ENCODE results near the gene PLCB1. TPM values are rescaled to one million over a fixed set of nuclear protein-coding genes. Genes with fewer than 3 reads are reported as not detected.
A peak's percentile ranks its signal among the peaks of the same experiment; 100 is the strongest.
"Not testable (repeated sequence)": the region's sequence is repeated elsewhere in the genome, so short reads cannot be mapped to it uniquely, and the experiment has no call there.

Gene PLCB1
- total RNA-seq, 2 donors from 2014 or later: 1.8 to 3.0 TPM

DNA sequence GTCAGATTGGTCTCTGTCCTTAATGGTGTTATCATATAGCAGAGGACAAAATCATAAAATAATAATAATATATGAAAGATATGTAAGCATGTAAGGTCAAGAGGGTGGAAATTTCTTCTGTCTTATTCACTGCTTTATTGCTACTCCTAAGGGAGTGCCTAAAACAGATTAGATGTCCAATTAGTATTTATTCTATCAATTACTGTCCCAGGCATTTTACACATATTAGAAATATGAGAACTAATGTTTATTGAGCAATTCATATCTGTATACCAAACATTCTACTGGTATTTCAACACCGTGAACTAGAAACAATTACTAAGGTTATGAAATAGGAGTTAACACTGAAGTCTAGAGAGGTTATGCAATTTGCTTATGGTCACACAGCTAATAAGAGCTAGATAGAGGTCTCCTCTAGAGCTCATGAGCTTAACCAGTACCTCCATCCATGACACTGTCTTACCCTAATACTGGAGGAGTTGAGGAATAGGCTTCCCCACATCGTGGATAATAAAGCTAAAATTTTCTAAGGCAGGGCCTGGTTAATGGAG lies 302.3 kb downstream of the PLCB1 start:
- no peaks in the 10 kb centered on the region for H3K4me1 Mint-ChIP-seq
- H3K9me3 Mint-ChIP-seq: no peaks in the 10 kb centered on the region
- no peaks in the 10 kb centered on the region for H3K36me3 Mint-ChIP-seq (ENCODE audit: low read depth)
- no peaks in the 10 kb centered on the region for H3K27me3 Mint-ChIP-seq
- no peak overlapping the region for H3K27ac Mint-ChIP-seq
- ATAC-seq (replicated peaks): no peak
- no peak overlapping the region for H3K4me3 Mint-ChIP-seq

DNA sequence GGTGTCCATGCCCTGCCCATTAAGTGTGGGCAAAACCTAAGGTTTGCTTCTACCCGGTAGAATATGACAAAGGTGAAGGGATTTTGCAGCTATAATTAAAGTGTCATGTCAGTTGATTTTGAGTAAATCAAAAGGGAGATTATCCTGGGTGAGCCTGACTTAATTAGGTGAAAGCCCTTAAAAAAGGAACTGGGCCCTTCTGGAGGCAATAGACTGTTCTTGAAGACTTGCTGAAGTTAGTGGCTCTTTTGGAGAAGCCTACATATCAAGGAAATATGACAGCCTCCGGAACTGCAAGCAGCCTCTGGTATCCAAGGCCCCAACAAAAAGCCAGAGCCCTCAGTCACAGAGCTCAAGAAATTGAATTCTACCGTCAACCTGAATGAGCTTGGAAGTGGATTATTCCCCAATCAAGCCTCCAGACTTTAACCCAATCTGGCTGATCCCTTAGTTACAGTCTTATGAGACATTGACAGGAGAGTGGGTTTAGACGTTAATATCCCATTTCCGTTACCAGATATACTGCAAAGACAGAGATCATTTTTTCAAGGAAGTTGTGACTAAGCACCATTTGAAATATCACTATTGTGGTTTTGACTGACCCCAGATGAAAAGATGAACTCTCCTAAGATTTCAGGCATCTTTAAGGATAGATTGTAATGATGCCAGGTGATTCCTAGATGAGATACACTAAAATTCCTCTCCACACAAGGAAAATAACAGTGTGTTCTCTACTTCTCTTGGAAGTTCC lies 303.4 kb downstream of the PLCB1 start:
- Mint-ChIP-seq H3K27me3 (no peaks in the 10 kb centered on the region), H3K36me3 (ENCODE audit: low read depth) (no peaks in the 10 kb centered on the region), H3K9me3 (no peaks in the 10 kb centered on the region), H3K4me3 (no peak overlapping the region), H3K4me1 (no peaks in the 10 kb centered on the region), H3K27ac (no peak overlapping the region)
- ATAC-seq (replicated peaks): no peak

DNA sequence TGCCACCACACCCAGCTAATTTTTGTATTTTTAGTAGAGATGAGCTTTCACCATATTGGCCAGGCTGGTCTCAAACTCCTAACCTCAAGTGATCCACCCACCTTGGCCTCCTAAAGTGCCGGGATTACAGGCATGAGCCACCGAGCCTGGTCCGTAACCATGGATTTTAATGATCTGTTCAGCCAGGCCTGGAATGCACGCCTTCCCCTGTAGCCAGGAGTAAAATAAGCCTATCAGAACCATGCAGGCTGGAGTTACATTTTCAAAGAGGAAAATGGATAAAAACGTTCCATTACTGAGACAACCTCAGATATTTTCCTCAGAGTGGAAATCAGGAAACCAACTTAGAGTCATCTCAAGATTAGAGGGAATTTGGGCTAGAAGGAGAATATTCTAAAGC lies 304.9 kb downstream of the PLCB1 start:
- H3K27me3 Mint-ChIP-seq; H3K4me1 Mint-ChIP-seq; ATAC-seq (replicated peaks); H3K4me3 Mint-ChIP-seq; H3K27ac Mint-ChIP-seq; H3K36me3 Mint-ChIP-seq (ENCODE audit: low read depth); H3K9me3 Mint-ChIP-seq: not testable (repeated sequence)

DNA sequence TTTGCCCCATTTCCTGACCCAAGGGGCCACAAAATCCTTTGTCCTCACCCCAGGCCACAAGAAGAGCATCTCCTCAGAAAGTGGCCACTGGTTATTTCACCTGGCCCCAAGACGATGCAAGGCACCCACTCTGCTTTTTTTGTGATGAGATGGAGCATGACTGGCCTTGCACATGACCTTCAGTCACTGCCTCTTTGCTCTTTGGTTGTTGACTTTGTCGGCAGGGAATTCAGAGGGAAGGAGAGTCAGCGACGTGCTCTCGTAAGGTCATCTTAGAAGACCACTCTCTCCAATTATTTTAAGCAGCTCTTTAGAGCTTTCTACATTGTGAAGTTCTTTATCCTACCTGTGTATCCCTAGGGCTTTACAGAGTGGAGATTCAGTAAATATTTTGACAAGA lies 306.7 kb downstream of the PLCB1 start:
- no peaks in the 10 kb centered on the region for H3K4me1 Mint-ChIP-seq
- H3K9me3 Mint-ChIP-seq: peaks cover 2% of the 10 kb centered on the region
- no peak for ATAC-seq (replicated peaks)
- no peak overlapping the region for H3K4me3 Mint-ChIP-seq
- H3K36me3 Mint-ChIP-seq (ENCODE audit: low read depth): no peaks in the 10 kb centered on the region
- no peak overlapping the region for H3K27ac Mint-ChIP-seq
- no peaks in the 10 kb centered on the region for H3K27me3 Mint-ChIP-seq

DNA sequence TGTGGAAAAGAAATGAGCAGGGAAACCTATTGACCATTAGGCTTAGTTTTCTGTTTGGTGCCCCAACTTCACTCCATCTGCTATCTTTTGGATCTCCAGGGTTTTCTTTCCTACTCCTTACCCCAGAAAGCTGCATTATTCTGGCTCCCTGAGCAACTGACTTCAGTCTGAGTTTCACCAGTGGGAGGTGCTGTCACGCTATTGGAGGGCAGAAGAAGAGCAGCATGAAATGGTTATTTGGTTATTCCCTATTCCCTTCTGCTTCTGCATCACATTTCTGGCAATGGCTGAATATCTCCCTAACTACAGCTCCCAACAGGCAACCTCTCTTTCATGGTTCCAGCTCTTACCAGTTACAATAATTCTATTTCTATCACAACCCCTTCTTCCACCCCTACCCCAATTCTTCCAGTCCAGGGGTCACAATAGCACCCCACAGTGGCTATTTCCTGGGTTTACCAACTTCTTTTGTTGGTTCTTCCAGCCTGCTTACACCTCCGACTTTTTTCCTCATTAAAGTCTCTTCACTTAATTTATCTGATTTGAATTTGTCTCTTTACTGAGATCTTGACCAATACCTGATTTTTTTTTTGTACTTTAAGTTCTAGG lies 311.5 kb downstream of the PLCB1 start:
- peaks cover 5% of the 10 kb centered on the region for H3K9me3 Mint-ChIP-seq
- ATAC-seq (replicated peaks): no peak
- no peaks in the 10 kb centered on the region for H3K36me3 Mint-ChIP-seq (ENCODE audit: low read depth)
- H3K4me3 Mint-ChIP-seq: no peak overlapping the region
- H3K4me1 Mint-ChIP-seq: no peaks in the 10 kb centered on the region
- H3K27ac Mint-ChIP-seq: no peak overlapping the region
- H3K27me3 Mint-ChIP-seq: no peaks in the 10 kb centered on the region

DNA sequence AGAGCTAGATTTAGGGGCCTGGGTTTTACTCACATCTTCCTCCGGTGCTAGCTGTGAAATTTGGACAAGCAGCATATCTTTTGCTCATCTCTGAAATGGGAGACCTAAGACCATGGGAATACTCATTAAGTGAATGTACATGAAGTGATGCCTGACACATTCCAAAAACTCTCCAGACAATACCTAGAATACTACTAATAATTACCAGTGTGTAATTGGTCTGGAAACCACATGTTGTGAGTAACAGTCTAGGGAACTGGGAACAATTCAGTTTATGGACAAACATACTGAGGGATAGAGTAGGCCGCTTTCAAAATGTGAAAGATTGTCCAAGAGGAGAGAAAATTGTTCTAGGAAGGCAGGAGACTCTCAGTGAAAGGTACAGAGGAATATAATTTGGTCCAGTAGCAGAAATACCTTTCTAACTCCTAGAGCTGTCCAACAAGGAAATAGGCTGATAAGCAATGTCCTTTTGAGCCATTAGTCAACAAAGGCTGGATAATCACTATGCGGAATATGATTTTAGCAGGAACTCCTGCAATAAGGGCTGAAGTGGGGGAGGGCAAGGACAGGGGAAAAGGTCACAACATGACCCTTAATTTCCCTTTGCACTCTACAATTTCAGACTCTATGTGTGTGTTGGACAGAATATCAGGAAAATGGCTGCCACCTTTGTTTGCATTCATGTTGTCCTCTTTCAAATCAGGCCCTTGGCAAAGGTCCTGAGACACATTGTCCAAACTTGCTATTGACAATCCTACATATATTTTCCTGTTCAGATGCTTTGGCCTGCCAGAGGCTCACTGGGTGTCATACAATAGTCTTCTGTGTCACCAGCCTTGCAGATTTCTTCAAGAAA lies 315.4 kb downstream of the PLCB1 start:
- no peak for ATAC-seq (replicated peaks)
- H3K9me3 Mint-ChIP-seq: peaks cover 5% of the 10 kb centered on the region
- no peak overlapping the region for H3K4me3 Mint-ChIP-seq
- no peaks in the 10 kb centered on the region for H3K27me3 Mint-ChIP-seq
- no peaks in the 10 kb centered on the region for H3K36me3 Mint-ChIP-seq (ENCODE audit: low read depth)
- no peak overlapping the region for H3K27ac Mint-ChIP-seq
- H3K4me1 Mint-ChIP-seq: no peaks in the 10 kb centered on the region

DNA sequence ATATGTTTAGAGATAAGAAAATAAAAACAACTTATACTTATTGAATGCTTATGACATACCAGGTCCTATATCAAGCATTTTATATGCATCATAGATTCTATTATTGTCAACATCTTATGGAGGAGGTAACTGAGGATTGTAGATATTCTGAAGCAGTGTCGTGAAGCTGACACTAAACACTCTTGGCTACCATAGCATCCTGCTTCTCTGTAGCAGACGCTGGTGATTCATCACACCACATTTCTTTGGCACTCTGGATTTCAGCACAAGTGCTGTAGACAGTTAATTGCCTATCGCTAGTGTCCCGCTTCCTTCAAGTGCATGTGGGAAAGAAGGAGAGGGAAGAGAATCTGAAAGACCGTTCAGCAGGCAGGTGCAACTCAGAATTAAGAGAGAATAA lies 317.1 kb downstream of the PLCB1 start:
- no peak overlapping the region for H3K27ac Mint-ChIP-seq
- no peak for ATAC-seq (replicated peaks)
- no peaks in the 10 kb centered on the region for H3K27me3 Mint-ChIP-seq
- no peaks in the 10 kb centered on the region for H3K9me3 Mint-ChIP-seq
- no peaks in the 10 kb centered on the region for H3K36me3 Mint-ChIP-seq (ENCODE audit: low read depth)
- H3K4me1 Mint-ChIP-seq: peaks cover under 1% of the 10 kb centered on the region
- H3K4me3 Mint-ChIP-seq: no peak overlapping the region

DNA sequence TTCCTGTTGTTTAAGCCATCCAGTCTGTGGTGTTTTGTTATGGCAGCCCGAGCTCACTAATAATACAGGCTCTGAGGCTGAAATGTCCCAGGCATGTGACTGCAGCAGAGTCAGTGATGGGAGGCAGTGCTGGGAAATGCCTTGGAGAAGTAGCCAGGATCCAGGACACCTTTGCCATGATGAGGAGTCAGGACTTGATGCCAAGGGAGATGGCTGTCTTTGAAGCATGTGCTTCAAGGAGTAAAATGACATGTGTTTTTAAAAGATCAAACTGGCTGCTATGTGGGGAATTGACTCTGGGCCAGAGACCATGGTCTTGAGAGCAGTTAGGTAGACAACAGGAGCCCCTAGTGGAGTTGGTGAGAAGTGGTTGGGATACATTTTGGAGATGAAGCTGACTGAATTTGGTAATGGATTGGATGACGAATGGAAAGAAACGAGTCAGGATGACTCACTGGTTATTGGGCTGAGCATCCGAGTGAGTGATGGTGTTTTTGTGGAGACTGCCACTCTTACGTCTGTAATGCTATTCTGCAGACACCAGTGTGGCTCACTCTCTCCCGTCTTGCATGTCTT lies 322.2 kb downstream of the PLCB1 start:
- peak overlapping the region; percentile 1 for H3K4me3 Mint-ChIP-seq
- peak overlapping the region; percentile 28 for H3K27ac Mint-ChIP-seq
- no peaks in the 10 kb centered on the region for H3K36me3 Mint-ChIP-seq (ENCODE audit: low read depth)
- ATAC-seq (replicated peaks): peak; percentile 99
- peaks cover 16% of the 10 kb centered on the region for H3K4me1 Mint-ChIP-seq
- no peaks in the 10 kb centered on the region for H3K9me3 Mint-ChIP-seq
- no peaks in the 10 kb centered on the region for H3K27me3 Mint-ChIP-seq

DNA sequence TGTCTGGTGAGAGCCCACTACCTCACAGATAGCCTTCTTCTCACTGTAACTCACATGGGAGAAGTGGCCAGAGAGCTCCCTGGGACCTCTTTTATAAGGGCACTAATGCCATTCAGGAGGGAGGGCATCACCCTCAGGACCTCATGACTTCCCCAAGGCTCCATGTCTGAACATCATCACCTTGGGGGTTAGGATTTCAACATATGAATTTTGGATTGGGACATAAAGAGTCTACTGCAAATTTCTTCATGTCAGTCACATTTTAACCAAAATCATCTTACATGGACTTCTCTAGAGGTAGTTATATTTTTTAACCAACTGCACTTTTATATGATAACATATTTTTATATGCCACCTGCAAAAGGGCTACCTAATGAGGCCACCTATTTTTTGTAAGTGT lies 324.7 kb downstream of the PLCB1 start:
- Mint-ChIP-seq H3K9me3 (no peaks in the 10 kb centered on the region), H3K4me1 (peaks cover 16% of the 10 kb centered on the region), H3K36me3 (ENCODE audit: low read depth) (no peaks in the 10 kb centered on the region), H3K27ac (no peak overlapping the region), H3K27me3 (no peaks in the 10 kb centered on the region), H3K4me3 (no peak overlapping the region)
- ATAC-seq (replicated peaks): no peak

DNA sequence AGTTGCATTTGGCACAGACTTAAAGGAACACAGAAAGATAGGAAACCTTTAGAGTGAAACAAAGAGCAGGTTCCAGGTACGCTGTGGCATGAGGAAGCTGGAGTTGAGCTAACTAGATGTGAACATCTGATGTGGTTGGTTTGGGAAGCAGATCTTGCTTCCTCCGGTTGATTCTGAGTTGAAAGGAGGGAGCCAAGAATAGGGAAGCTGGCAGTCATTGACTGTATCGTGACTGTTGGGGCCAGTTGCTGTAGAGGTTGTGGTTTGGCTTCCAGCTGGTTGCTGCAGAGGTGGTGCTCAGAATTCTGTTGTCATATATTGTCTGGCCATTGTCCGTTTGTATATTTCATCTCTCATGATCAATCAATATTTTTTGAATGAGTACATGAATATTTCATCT lies 325.9 kb downstream of the PLCB1 start:
- Mint-ChIP-seq H3K36me3 (ENCODE audit: low read depth) (no peaks in the 10 kb centered on the region), H3K4me1 (peaks cover 16% of the 10 kb centered on the region), H3K27me3 (no peaks in the 10 kb centered on the region), H3K27ac (peak overlapping the region; percentile 29), H3K9me3 (no peaks in the 10 kb centered on the region), H3K4me3 (no peak overlapping the region)
- no peak for ATAC-seq (replicated peaks)

DNA sequence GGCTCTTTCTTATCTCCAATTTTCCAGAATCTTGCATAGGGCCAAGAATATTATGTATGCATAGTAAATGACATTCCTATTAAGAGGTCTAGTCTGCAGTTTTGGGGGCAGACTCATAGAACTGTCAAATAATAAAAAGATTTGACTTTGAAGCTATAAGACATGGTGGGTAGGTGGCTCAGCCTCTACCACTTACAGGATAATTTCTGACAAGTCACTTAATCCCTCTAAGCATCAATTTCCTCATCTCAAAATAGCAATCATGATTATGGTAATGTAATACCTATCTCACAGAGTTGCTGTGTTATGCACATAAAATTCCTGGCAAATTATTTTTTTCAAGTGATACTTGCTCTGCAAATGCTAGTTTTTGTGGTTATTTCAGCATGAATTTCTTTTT lies 329.1 kb downstream of the PLCB1 start:
- Mint-ChIP-seq H3K4me1 (peaks cover 10% of the 10 kb centered on the region), H3K9me3 (peaks cover 6% of the 10 kb centered on the region), H3K27me3 (no peaks in the 10 kb centered on the region), H3K27ac (no peak overlapping the region), H3K4me3 (no peak overlapping the region), H3K36me3 (ENCODE audit: low read depth) (peaks cover 6% of the 10 kb centered on the region)
- ATAC-seq (replicated peaks): no peak

DNA sequence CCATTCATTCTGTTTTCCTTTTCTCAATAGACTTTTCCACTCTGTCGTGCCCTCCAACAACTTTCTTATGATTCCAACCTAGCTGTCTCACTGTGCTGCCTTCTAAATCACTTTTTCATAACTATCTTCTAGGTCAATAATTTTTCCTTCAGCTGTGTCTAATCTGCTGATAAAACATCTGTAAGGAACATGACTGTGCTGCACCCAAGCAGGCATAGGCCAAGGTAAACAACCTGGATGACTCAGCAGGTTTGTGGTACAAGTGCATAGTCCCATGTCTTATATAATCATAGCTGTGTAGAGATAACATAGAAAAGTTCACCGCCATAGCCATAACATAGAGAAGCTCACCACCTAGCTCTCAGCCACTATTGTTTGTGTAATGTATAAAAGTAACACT lies 332.3 kb downstream of the PLCB1 start:
- Mint-ChIP-seq H3K27ac (no peak overlapping the region), H3K4me3 (no peak overlapping the region)
- peak; percentile 34 for ATAC-seq (replicated peaks)

DNA sequence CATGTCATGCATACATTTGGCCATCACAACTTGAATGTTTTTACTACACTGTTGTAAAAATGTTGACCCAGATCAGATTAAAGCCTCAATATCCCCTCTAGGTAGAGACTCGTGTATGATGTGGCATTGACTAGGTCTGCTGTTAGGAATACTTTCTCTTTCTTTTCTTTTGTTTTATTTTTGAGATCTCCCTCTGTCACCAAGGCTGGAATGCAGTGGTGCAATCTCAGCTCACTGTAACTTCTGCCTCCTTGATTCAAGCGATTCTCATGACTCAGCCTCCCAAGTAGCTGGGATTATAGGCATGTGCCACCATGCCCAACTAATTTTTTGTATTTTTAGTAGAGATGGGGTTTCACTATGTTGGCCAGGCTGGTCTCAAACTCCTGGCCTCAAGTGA lies 334.7 kb downstream of the PLCB1 start:
- not testable (repeated sequence) for ATAC-seq (replicated peaks); H3K27ac Mint-ChIP-seq; H3K27me3 Mint-ChIP-seq; H3K4me1 Mint-ChIP-seq; H3K9me3 Mint-ChIP-seq; H3K36me3 Mint-ChIP-seq (ENCODE audit: low read depth); H3K4me3 Mint-ChIP-seq

More for the DNA sequence above, 332.3 kb downstream of the PLCB1 start:
- Mint-ChIP-seq H3K36me3 (ENCODE audit: low read depth) (peaks cover 6% of the 10 kb centered on the region), H3K27me3 (no peaks in the 10 kb centered on the region), H3K4me1 (no peaks in the 10 kb centered on the region), H3K9me3 (peaks cover 6% of the 10 kb centered on the region)

DNA sequence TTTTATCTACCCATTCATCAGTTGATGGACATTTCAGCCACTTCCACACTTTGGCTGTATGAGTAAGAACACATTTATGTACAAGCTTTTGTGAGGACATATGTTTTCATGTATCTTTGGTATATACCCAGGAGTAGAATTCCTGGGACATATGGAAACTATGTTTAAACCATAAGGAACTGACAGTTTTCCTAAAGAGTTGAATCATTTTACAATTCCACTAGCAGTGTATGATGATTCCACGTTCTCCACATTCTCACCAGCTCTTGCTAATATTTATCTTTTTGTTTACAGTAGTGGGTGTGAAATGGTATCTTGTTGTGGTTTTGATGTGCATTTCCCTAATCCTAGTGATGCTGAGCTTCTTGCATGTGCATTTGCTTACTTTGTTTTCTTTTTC lies 338.1 kb downstream of the PLCB1 start:
- no peak for ATAC-seq (replicated peaks)
- no peak overlapping the region for H3K4me3 Mint-ChIP-seq
- H3K27me3 Mint-ChIP-seq: no peaks in the 10 kb centered on the region
- H3K9me3 Mint-ChIP-seq: no peaks in the 10 kb centered on the region
- no peak overlapping the region for H3K27ac Mint-ChIP-seq
- no peaks in the 10 kb centered on the region for H3K36me3 Mint-ChIP-seq (ENCODE audit: low read depth)
- peaks cover 6% of the 10 kb centered on the region for H3K4me1 Mint-ChIP-seq
